ENCODE measurements around the gene DKC1. TPM values are rescaled to one million over a fixed set of nuclear protein-coding genes. Genes with fewer than 3 reads are reported as not detected.

DKC1 gene
- total and polyA plus RNA-seq, 2 of the 4 experiments (the other 2 are of a cell fraction) = 49.9 to 63.8 TPM

- TF ChIP-seq FOS (IDR thresholded peaks at IDR 0.05; ENCODE audit: low read depth, low read length) (no peak), CEBPB (IDR thresholded peaks at IDR 0.05; ENCODE audit: low read depth, low read length) (no peak), ELK1 (IDR thresholded peaks at IDR 0.05; ENCODE audit: borderline replicate concordance, low read depth, low read length) (no peak), MXI1 (IDR thresholded peaks at IDR 0.05; ENCODE audit: borderline replicate concordance, low read depth, low read length) (no peak)
These were observed 47.7 kb upstream of the DKC1 start (continued) for GRCh38 chrX:154714925-154715324.

GRCh38 chrX:154715825-154716224 lies 46.8 kb upstream of the DKC1 start:
- peaks cover 7% of the 10 kb centered on the region; the same call in 1 of the 2 replicates for H3K4me1 ChIP-seq (ENCODE audit: control insufficient read depth, insufficient read depth, low read length)
- peaks cover 3% of the 10 kb centered on the region; the same call in 1 of the 2 replicates for H4K20me1 ChIP-seq (ENCODE audit: insufficient read depth, low read length)
- H4K91ac ChIP-seq (ENCODE audit: insufficient read depth, low read depth, low read length) = no peak overlapping the region
- no peaks in the 10 kb centered on the region for H3K27me3 ChIP-seq (ENCODE audit: control insufficient read depth, insufficient read depth, low read length)
- 47% methylated on average over 2 of the region's 5 CpGs; no CpG with 5 or more reads in 1 of the 2 experiments for WGBS, 2 experiments (ENCODE audit: extremely low coverage in 2 of 2, insufficient read length in 1 of 2)
- ATAC-seq (ENCODE audit: low read depth) (no peak), DNase-seq (no peak)
- no peak overlapping the region for H3K14ac ChIP-seq (replicated peaks; ENCODE audit: low read depth, low read length)
- POLR2A ChIA-PET (ENCODE audit: unreplicated experiment) = no interaction called here
- H3K4ac ChIP-seq (ENCODE audit: low read depth, low read length) = no peak overlapping the region
- H3K79me1 ChIP-seq (ENCODE audit: low read depth in 1 of 2, low read length in 2 of 2) = no peaks in the 10 kb centered on the region
- no peak overlapping the region for H3K56ac ChIP-seq (ENCODE audit: extremely low read depth, insufficient read depth, low read length)
- no peak overlapping the region for H3K9ac ChIP-seq (ENCODE audit: low read depth, low read length)
- H3K36me3 ChIP-seq (ENCODE audit: control insufficient read depth, insufficient read depth, low read length) = no peaks in the 10 kb centered on the region
- intact Hi-C loops (cut with micrococcal nuclease) = loop anchor here (10.0 kb wide), 1 partner anchor 1761 kb away; no protein-coding TSS in a partner anchor
- H3K9me3 ChIP-seq (ENCODE audit: control insufficient read depth, insufficient read depth, low read length) = no peaks in the 10 kb centered on the region
- H3K9me1 ChIP-seq (ENCODE audit: insufficient read depth, low read length) = peaks cover 19% of the 10 kb centered on the region; the same call in 1 of the 2 replicates
- no TSS peak for BruUV-seq (replicated peaks)
- H4K5ac ChIP-seq (ENCODE audit: low read depth, low read length) = no peak overlapping the region
- no peak overlapping the region for H2BK120ac ChIP-seq (ENCODE audit: low read depth, low read length)
- H2BK15ac ChIP-seq (ENCODE audit: low read depth, low read length) = no peak overlapping the region
- no peak overlapping the region for H2BK5ac ChIP-seq (ENCODE audit: low read depth, low read length, poor library complexity, severe bottlenecking)
- H2AFZ ChIP-seq (replicated peaks; ENCODE audit: low read length, poor library complexity) = no peak overlapping the region
- no peak overlapping the region for H3K23ac ChIP-seq (ENCODE audit: low read depth, low read length)
- CTCF ChIA-PET = no interaction called here
- H3K27ac ChIP-seq (ENCODE audit: insufficient read depth, low read length) = no peak overlapping the region
- no peak overlapping the region for H2BK20ac ChIP-seq (ENCODE audit: low read depth, low read length)
- no peak overlapping the region for H2AK9ac ChIP-seq (replicated peaks; ENCODE audit: low read depth, low read length, poor library complexity)
- no peak overlapping the region for H3K4me2 ChIP-seq (ENCODE audit: low read depth, low read length)
- no peak overlapping the region for H3K4me3 ChIP-seq (ENCODE audit: insufficient read depth, low read depth, low read length)
- H3K18ac ChIP-seq (ENCODE audit: low read depth, low read length) = no peak overlapping the region
- dilution Hi-C loops (cut with HindIII; ENCODE audit: low sequenced_read_pairs, unreplicated experiment) = no loop called here
- H4K8ac ChIP-seq (ENCODE audit: low read depth in 2 of 2, low read length in 2 of 2) = no peak overlapping the region
- TF ChIP-seq SMC3 (IDR thresholded peaks at IDR 0.05; ENCODE audit: low read depth, low read length) = no peak
- in situ Hi-C loops (cut with MboI; ENCODE audit: low sequenced_read_pairs) = no loop called here
- no peak overlapping the region for H2AK5ac ChIP-seq (ENCODE audit: low read depth, low read length)
